Activated T-cell treated with anti-CD3 and anti-CD28 coated beads, Interleukin-2, amount 50 U/mL, for 48 hours (primary cell): ENCODE measurements around the gene TMEM237.
"Not testable (repeated sequence)": the region's sequence is repeated elsewhere in the genome, so short reads cannot be mapped to it uniquely, and the experiment has no call there.

Experiments
- DNase-seq, 2 experiments: peaks; one replicate each; pipeline ENCODE4 v3.0.0-alpha.2; 2020

The TMEM237 gene

GRCh38 chr2:201643216-201643890 is at the start of gene TMEM237:
Gene TMEM237, minus strand, starts transcription at chr2:201643503. Its CDS starts 103 bp downstream, at chr2:201643400.
- peak; percentile 65 to 68 for DNase-seq

- DNase-seq, result no peak
Measured at GRCh38 chr2:201685156-201685555, 41.9 kb upstream of the TMEM237 start.

GRCh38 chr2:201680743-201681142 is 37.4 kb upstream of the TMEM237 start:
- peak; percentile 32 to 45 for DNase-seq

- no peak for DNase-seq
Measured at GRCh38 chr2:201678401-201678800, 35.1 kb upstream of the TMEM237 start.

- no peak for DNase-seq
Measured at GRCh38 chr2:201675454-201675853, 32.2 kb upstream of the TMEM237 start.

- DNase-seq, result no peak
Measured at GRCh38 chr2:201674794-201675193, 31.5 kb upstream of the TMEM237 start.

- DNase-seq, result no peak
Measured at GRCh38 chr2:201674298-201674697, 31.0 kb upstream of the TMEM237 start.

GRCh38 chr2:201673546-201673945 is 30.2 kb upstream of the TMEM237 start:
- DNase-seq, result no peak

GRCh38 chr2:201671205-201671604 is 27.9 kb upstream of the TMEM237 start:
- not testable (repeated sequence) for DNase-seq

GRCh38 chr2:201669865-201670264 is 26.6 kb upstream of the TMEM237 start:
- no peak for DNase-seq

- DNase-seq, result no peak
Measured at GRCh38 chr2:201668402-201668910, 25.2 kb upstream of the TMEM237 start.

- no peak for DNase-seq
Measured at GRCh38 chr2:201664334-201664733, 21.0 kb upstream of the TMEM237 start.

GRCh38 chr2:201661366-201661765 is 18.1 kb upstream of the TMEM237 start:
- no peak for DNase-seq

- DNase-seq, result no peak
Measured at GRCh38 chr2:201660293-201660895, 17.1 kb upstream of the TMEM237 start.

GRCh38 chr2:201656740-201657139 is 13.4 kb upstream of the TMEM237 start:
- DNase-seq, result no peak

GRCh38 chr2:201656102-201656501 is 12.8 kb upstream of the TMEM237 start:
- DNase-seq, result no peak

GRCh38 chr2:201654616-201655384 is 11.5 kb upstream of the TMEM237 start:
- DNase-seq, result no peak

GRCh38 chr2:201653221-201653620 is 9.9 kb upstream of the TMEM237 start:
- DNase-seq, result no peak

GRCh38 chr2:201649442-201649841 is 6.1 kb upstream of the TMEM237 start:
- DNase-seq, result no peak

- DNase-seq, result no peak
Measured at GRCh38 chr2:201647431-201647830, 4.1 kb upstream of the TMEM237 start.

- no peak for DNase-seq
Measured at GRCh38 chr2:201644001-201644400, 698 bp upstream of the TMEM237 start.

GRCh38 chr2:201642579-201643215 is 606 bp downstream of the TMEM237 start:
- peak; percentile 90 for DNase-seq

- no peak for DNase-seq
Measured at GRCh38 chr2:201642086-201642578, 1.2 kb downstream of the TMEM237 start.
